Skeletal muscle cell (primary cell): Measurements from ENCODE around the gene LRP3.
"Not testable (repeated sequence)": the region's sequence is repeated elsewhere in the genome, so short reads cannot be mapped to it uniquely, and the experiment has no call there.

Experiments used
- DNase-seq: peaks from one replicate; pipeline ENCODE4 v3.0.0-alpha.2; 2010; ENCODE audit warnings: low read depth
- H3K4me3 ChIP-seq: 2 replicates; pipeline ENCODE4 v1.5.1; 2011; ENCODE audit warnings: low read depth, mild to moderate bottlenecking, control low read depth, low read length, moderate library complexity

LRP3 gene

DNA sequence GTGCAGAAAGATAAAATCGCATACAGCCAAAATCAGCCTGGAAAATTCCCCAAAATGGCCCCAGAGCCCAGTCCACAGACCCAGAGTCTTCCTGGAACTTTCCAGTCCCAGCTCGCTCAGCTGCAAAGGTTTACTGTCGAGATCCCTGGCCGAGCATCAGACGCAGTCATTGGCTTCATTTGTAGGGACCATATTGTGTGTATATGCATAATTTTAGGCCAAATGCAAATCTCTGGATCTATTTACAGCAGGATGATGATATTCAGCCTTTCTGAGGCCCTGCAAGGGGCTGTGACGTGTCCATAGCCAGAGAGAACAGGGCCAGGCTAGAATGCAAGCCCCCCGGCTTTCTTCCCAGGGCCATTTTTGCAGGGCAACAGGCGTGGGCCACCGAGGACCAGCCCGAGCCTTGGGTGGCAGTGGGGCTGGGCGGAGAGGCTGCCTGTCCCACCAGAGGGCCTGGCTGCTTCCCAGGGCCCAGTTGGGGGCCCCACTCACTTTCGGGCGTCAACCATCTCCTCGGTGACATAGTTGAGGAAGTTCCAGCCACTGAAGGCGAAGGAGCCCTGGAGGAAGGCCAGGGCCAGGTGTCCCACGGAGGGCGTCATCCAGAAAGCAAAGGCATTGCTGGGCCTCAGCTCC is 17.8 kb downstream of the LRP3 start:
- no peak for DNase-seq
- no peak overlapping the region for H3K4me3 ChIP-seq

DNA sequence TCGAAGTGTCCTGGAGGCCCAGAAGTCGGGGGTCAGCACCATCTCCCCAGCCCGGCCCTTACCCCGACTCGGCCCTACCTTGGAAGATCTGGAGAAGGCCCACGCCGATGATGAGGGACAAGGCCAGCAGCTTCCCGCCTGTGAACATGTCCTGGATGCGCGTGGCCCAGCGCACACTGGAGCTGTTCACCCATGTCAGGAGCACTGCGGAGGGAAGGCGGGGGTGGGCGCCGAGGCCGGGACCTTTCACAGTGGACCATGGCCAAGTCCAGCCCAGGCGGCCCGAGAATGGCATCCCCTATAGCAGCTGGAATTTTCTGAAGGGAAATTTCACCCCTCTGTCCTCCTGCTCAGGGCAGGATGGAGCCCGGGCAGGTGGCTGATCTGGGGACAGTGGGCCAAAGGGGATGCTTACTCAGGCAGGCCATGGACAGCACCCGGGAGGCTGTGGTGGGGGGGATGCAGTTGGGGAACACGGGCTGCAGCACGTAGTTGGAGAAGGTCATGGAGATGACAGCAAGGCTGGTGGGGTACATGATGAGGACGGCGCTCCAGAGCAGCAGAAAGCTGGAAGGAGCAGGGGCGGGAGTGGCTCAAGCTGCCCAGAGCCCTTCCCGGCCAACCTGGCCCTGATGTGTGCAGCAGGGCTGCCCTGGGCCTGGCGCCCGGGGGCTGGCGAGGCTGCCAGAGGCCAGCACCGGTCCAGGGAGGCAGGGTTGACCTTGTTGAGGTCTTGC is 18.5 kb downstream of the LRP3 start:
- no peak for DNase-seq
- H3K4me3 ChIP-seq, result no peak overlapping the region

DNA sequence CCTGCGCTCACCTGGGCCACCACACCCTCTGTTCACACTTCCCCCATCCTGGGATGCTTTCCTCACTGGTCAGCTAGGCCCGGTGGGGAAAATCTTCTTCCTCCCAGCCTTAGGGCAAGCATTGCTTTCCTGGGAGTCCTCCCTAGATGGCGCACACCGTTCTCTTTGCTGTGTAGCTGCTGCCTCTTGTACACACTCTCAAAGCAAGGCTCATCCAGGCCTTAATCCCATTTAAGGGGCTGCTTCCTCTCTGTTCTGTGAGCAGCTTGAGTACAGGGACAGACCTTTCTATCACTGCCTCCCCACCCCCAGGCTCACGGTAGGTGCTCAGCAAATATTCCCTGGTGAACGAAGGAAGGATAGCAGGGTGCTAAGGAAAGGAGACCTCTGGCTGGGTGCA is 20.5 kb downstream of the LRP3 start:
- DNase-seq, result no peak
- H3K4me3 ChIP-seq, result no peak overlapping the region

DNA sequence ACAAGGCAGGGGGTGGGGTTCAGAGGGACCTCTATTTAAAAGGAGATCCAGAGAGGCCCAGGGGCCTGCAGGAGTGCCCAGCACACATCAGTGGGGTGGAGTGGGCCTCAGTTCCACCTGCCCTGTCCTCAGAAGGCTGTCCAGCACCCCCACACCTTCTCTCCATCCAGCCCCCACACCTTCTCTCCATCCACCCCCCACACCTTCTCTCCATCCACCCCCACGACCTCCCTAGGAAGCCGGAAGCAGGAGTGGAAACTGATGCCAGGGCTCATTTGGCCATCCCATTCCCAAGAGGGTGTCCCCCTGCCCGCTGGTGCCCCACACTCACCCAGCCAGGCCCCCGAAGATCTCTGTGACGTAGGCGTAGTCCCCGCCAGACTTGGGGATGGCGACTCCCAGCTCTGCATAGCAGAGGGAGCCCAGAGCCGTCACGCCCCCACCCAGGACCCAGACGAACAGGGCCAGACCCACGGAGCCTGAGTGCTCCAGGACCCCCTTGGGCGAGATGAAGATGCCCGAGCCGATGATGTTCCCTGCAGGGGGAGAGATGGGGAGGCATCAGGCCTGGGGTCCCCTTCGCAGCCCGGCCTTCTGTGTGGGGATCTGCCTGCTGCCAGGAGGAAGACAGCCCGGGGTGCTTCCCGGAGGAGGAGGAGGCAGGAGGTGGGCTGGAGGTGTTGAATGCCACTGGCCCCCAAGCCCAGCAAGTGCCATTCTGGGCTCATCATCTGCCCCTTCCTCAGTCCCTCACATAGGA is 21.5 kb downstream of the LRP3 start:
- no peak overlapping the region for H3K4me3 ChIP-seq
- no peak for DNase-seq

DNA sequence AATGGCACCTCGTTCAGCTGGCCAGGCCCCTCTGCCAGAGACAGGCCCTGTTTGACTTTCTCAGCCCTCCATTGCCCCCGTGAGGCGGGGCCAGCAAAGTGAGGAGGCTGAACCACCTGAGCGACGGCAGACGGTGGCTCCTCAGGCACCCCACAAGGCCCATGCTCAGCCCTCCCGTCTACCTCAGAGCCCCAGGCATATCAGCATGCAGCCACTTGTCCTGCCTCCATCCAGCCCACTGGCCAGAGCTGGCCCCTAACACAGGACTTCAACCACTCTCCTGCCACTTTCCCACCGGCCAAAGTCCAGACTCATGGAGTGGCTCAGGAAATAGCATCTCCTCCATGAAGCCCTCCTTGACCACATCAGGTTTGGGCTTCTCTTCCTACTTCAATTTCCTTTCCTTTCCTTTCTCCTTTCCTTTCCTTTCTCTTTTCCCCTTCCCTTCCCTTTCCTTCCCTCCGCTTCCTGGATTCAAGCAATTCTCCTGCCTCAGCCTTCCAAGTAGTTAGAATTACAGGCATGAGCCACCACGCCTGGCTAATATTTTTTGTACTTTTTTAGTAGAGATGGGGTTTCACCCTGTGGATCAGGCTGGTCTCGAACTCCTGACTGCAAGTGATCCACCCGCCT is 22.2 kb downstream of the LRP3 start:
- H3K4me3 ChIP-seq, result no peak overlapping the region
- no peak for DNase-seq

DNA sequence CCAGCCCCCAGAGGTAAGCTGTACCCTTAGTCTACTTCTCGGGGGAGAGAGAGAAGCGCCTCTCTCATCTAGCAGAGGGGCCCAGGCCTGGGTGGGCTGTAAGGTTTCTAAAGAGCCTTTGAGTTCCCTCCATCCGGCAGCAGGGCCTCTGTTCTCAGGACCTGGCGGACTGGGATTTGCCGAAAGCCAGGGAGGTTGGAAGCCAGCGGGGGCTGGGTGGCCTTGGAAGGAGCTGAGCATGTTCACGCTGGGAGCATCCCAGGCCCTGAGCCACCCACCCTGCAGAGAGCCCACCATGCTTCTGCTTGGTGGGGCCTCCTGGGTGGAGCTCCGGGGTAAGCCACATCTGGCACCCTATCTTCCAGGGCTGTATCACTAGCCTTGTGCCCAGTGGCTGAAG is 23.8 kb downstream of the LRP3 start:
- H3K4me3 ChIP-seq, result no peak overlapping the region
- DNase-seq, result no peak

DNA sequence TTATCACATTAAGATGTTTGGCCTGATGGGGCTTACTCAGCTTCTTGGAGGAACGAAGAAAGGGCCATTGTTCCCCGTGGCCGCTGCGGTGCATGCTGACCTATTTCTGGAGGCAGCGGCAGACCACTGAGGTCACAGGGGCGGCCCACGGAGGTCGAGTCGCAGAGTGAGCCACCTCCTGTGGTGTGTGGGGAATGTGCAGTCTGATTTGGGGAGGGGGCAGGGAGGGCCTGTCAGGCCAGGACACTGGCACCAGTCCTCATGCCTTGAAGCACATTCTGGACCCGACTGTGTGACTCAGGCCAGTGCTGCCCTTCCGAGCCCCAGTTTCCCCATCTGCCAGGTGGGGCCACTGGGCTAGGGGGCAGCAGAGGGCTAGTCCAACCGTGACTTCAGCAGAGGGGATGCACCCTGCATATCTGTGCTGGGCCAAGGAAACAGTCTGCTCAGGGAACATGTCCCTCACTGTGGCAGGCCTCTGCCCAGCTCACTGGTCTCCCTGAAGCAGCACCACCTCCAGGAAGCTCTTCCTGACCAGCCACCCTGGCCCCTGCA is 25.2 kb downstream of the LRP3 start:
- DNase-seq, result no peak
- H3K4me3 ChIP-seq, result no peak overlapping the region

DNA sequence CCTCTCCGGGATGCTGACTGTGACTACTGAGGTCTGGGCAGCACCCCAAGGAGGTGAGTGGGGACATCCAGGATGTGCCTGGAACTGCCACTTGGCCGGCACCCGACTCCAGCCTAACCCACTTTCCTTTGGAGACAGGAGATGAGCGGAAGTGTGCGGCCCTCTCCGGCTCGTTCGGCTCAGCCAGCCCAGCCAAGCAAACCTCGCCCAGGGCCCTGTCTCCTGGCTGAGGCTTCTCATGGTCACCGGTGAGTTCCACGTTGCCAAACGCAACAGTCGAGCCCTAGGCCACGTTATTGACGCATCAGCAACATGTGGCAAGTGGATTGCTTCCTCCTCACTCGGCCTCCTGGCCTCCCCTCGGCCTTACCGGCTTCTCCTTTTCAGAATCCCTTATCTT is 26.0 kb downstream of the LRP3 start:
- H3K4me3 ChIP-seq, result no peak overlapping the region
- DNase-seq, result no peak

DNA sequence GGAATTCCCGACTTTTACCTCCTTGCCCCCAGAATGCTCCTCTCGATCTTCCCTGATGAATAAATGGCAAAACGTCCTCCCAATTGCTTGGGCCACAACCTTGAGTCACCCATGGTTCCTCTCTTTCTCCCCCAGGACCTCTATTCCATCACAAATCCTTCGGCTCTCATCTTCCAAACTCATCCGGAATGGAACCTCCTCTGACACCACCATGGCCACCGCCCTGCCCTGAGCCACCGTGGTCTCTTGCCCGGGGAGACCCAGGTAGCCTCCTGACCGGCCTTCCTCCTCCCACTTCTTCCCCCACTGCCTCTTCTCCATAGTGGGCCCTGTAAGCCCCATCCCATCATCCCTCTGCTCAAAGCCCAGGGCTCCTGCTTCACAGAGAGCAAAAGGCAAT is 26.6 kb downstream of the LRP3 start:
- no peak for DNase-seq
- H3K4me3 ChIP-seq, result no peak overlapping the region

DNA sequence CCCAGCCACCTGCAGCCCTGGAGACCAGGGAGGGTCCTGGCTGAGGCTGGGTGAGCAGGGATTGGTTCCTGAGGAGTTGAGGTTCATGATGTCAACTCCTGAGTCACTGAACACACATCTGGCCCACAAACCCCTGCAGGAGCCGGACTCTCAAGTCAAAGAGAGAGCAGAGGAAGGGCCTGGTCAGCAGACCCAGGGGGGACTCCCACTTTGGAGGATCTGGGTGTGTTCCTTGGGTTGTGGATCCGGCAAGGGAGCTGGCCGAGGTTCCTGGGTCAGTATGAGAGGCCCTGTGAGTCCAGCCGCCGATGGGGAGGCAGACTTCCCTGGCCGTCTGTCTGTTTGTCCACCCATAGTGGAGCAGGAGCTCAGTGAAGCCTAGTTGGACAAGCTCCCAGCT is 27.5 kb downstream of the LRP3 start:
- no peak for DNase-seq

DNA sequence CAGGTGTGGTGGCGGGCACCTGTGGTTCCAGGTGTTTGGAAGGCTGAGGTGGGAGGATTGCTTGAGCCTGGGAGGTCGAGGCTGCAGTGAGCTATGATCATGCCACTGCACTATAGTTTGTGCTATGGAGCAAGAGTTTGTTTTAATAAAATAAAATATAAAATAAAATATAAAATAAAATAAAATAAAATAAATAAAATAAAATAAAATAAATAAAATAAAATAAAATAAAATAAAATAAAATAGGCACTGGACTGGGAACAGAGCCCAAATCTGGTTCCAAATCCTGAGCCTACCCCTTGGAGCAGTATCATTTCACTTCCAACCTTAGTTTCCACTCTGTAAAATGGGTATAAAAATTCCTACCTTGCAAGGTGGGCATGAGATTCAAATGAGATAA is 28.1 kb downstream of the LRP3 start:
- not testable (repeated sequence) for DNase-seq, H3K4me3 ChIP-seq

More for the DNA sequence above, 27.5 kb downstream of the LRP3 start:
- H3K4me3 ChIP-seq, result no peak overlapping the region

DNA sequence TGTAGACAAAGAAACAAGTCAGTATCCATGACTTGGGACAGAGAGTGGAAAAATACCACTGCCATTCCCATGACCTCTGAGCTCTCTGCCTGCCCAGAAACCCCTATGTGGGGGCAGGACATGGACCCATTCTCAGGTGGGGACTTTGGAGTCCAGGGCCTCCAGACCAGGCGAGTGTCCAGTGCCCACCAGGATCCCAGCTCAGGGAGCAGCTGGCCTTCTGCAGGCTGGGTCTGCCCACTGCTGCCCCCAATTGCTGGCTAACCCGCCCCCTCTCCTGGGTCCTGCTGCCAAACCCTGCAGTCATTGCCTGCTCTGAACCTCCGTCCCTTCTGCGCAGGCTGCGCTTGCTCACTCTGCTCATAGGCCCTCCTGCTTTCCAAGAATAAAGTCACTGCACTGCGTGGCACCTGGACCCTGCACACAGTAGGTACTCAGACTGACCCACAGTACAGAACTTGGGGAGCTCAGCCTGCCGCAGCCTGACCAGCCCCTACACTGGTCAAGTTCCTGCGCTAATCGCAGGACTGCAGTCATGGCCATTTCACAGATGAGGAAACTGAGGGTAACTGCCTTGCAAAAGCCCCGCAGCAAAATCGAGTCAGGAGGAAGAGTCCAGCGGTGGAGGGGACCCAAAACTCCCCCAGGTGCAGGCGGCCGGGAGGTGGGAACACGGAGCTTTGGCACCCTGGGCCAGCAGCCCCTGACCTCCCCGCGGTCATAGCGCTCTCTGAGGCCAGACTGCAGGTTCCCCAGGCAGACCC is 30.7 kb downstream of the LRP3 start:
- H3K4me3 ChIP-seq, result no peak overlapping the region
- no peak for DNase-seq

DNA sequence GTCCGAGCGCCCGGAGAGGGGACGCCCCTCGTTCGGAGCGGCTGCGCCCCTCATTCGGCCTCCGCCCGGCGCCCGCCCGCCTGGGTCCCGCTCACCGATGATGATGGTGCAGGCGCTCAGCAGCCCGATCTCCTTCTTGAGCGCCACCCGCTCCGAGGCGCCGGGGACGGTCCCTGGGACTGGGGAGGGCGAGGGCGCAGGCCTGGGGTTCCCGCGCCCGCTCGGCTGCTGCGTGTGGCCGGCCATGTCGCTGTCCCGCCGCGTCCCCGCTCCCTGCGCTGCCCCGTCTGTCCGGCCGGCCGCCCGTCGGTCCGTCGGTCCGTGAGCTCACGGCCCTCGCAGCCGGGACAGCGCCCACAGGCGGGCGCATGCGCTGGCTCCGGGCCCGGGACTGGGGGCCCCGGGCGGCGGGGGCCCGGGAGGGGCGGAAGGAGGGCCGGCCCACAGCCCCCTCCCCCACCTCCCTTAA is 31.4 kb downstream of the LRP3 start, which contains the start of gene SLC7A10:
TSS of gene SLC7A10 (minus strand) at position 393 of the 469 bp plus-strand sequence. CDS start at position 246, 147 bp downstream.
- DNase-seq, result no peak
- no peak within 1 kb of the TSS for H3K4me3 ChIP-seq

DNA sequence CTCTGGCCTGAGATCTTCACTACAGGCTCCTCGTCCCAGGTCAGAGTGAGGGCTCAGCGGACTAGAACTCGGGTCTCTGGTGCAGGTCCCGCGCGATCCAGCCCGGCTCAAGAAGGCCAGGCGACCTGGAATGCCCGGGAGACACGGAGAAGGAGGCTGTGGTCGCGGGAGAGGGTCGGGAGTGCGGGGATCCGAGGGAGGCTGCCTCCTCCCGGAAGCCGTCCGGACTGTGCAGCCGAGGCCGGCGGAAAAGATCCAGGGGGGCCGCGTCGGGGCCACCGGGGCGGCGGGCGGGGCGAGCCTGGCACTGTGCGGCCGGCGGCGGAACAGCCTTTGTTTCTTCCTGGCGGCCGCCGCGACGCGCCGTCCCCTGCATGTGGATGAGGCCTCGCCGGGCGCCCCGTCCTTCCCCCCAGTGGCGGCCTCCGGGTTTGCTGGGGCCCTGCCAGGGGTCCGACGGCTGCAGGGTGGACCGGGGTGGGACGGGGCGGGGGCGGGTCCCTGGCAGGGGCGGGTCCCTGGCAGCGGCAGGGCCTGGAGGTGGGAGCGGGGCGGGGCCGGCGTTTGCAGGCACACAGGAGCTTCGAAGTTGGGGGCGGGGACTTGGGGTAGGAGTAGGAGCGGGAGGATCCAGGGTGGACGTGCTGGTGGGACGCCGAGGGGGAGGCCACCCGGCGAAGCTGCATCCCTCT is 32.6 kb downstream of the LRP3 start:
- H3K4me3 ChIP-seq, result no peak overlapping the region
- no peak for DNase-seq

DNA sequence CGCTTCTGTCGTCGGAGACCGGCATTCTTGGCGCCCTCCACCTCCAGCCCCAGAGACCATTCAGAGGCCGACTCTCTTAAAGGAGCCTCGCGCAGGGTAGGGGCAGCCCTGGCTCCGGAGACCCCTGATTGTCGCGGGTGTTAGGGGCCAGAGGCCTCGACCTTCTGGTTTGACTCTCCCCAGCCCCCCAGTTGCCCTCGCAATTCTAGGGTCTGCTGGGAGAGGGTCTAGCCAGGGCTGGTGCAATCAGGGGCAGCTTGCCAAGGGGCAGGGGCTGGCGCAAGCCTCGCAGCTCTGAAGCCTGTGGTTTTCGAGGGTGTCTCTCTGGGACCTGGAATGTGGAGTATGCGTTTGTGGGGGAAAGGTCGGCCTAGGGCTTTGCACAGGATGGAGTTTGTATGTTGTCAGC is 33.1 kb downstream of the LRP3 start:
- H3K4me3 ChIP-seq, result no peak overlapping the region
- no peak for DNase-seq

DNA sequence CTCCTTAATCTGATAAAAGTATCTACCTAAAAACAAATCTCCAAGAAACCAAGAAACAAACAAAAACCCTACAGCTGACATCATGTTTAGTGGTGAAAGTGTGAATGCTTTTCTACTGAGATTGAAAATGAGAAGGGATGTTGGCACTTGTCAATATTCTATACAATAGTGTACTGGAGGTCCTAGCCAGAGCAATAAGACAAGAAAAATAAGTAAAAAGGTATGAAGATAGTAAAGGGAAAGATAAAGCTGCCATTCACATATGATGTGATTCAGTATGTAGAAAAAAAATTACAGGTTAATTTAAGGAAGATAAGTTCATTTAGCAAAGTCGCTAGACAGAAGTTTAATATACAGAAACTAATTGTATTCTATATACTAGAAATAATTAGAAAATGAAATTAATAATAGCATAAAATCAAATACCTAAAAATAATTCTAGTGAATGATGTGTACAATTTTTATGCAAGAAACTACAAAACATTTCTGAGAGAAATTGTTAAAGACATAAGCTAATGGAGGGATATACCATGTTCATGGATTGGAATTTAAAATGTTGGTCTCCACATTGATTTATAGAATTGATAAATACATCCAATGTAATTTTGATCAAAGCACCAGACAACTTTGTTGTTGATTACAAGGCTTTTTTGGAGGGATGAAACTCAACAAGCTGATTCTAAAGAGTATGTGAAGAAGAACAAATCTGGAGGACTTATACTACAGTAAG is 33.9 kb downstream of the LRP3 start:
- H3K4me3 ChIP-seq, result no peak overlapping the region
- DNase-seq, result no peak

DNA sequence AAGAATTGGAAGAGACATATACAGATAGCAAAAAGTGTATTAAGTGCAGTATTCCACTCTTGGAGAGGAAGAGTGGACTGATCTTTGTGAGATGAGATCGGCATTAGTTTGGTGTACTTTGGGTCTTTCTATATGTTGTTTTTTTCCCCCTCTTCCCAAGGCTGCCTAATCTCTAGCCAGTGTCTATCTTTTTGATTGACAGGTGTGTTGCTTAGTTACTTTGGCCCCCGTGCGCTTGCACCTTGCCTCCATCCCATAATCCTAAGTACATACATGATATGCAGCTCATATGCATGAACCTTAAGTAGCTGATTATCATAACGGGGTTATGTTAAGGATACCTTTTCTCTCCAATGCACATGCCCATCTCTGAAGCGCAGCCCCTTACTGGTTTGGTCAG is 35.8 kb downstream of the LRP3 start:
- H3K4me3 ChIP-seq, result no peak overlapping the region

DNA sequence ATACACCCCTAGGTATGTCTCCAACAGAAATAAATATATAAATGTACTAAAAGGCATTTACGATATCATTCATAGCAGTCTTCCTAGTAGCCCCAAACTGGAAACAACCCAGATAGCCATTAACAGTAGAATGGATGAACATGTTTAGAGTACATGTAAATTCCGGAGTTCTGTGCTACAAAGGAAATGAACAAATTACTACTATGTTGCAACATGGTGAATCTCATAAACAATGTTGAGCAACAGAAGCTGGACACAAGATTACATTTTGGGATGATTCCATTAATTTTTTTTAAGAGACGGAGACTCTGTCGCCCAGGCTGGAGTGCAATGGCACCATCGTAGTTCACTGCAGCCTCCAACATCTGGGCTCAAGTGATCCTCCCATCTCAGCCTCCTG is 37.4 kb downstream of the LRP3 start:
- H3K4me3 ChIP-seq, result no peak overlapping the region
- DNase-seq, result no peak

More for the DNA sequence above, 35.8 kb downstream of the LRP3 start:
- DNase-seq, result no peak
